Activated T-helper 1 cell treated with Interleukin-2 at 50 U/mL for 16 hours (primary cell): ENCODE measurements around the gene PRKCE.
A peak's percentile ranks its signal among the peaks of the same experiment; 100 is the strongest.

Experiments
- DNase-seq: peaks from one replicate; pipeline ENCODE4 v3.0.0-alpha.2; 2020; ENCODE audit warnings: low read depth

The PRKCE gene

GRCh38 chr2:45755585-45756335 lies 104.3 kb downstream of the PRKCE start:
- DNase-seq: no peak

- no peak for DNase-seq
Observed at GRCh38 chr2:45758018-45758417, 106.5 kb downstream of the PRKCE start.

GRCh38 chr2:45759310-45759851 lies 107.9 kb downstream of the PRKCE start:
- no peak for DNase-seq

- DNase-seq: no peak
Observed at GRCh38 chr2:45761635-45762034, 110.2 kb downstream of the PRKCE start.

GRCh38 chr2:45763255-45763654 lies 111.8 kb downstream of the PRKCE start:
- DNase-seq: no peak

- DNase-seq: no peak
Observed at GRCh38 chr2:45763797-45764196, 112.3 kb downstream of the PRKCE start.

- DNase-seq: no peak
Observed at GRCh38 chr2:45765007-45765727, 113.7 kb downstream of the PRKCE start.

GRCh38 chr2:45765728-45766254 lies 114.3 kb downstream of the PRKCE start:
- DNase-seq: no peak

GRCh38 chr2:45768208-45768607 lies 116.7 kb downstream of the PRKCE start:
- DNase-seq: no peak

GRCh38 chr2:45769056-45769455 lies 117.6 kb downstream of the PRKCE start:
- no peak for DNase-seq

GRCh38 chr2:45769854-45770576 lies 118.5 kb downstream of the PRKCE start:
- DNase-seq: no peak

- no peak for DNase-seq
Observed at GRCh38 chr2:45770811-45771210, 119.3 kb downstream of the PRKCE start.

GRCh38 chr2:45771261-45771660 lies 119.8 kb downstream of the PRKCE start:
- no peak for DNase-seq

GRCh38 chr2:45772038-45772437 lies 120.6 kb downstream of the PRKCE start:
- DNase-seq: no peak

- no peak for DNase-seq
Observed at GRCh38 chr2:45773909-45774308, 122.4 kb downstream of the PRKCE start.

GRCh38 chr2:45774688-45775244 lies 123.3 kb downstream of the PRKCE start:
- DNase-seq: no peak

- no peak for DNase-seq
Observed at GRCh38 chr2:45776160-45776955, 124.9 kb downstream of the PRKCE start.

GRCh38 chr2:45777996-45778719 lies 126.7 kb downstream of the PRKCE start:
- DNase-seq: no peak

GRCh38 chr2:45778720-45779171 lies 127.3 kb downstream of the PRKCE start:
- DNase-seq: peak; percentile 35
